ENCODE measurements around the gene ATP5F1E. TPM values are rescaled to one million over a fixed set of nuclear protein-coding genes. Genes with fewer than 3 reads are reported as not detected.

ATP5F1E gene
- total RNA-seq, 1 experiment from 2014 or later: 181 TPM

DNA sequence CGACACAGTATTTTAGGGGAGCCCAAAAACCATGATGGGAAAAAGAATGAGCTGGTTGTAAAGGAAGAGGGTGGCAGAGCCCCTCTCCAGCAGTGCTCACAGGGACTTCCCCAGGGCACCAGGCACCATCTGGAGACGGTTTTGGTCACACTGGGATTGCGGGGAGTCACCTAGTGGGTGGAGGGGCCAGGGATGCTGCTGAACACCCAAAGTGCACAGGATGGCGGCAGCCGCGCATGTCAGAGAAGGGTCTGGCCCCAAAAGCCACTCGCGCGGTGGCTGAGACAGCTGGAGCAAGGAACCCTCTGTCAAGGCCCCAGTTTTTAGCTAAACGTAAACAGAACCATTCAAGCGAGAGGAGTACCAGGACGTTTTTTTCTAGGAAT is 35.9 kb downstream of the ATP5F1E start:
- intact Hi-C loops (cut with micrococcal nuclease; ENCODE audit: unreplicated experiment): no loop called here
- ChIA-PET POLR2A (interaction anchor here (0.6 to 0.8 kb wide), 2 partner anchors 15 to 1687 kb away, joined by 3 to 4 read pairs; partner anchors contain the start of gene NELFCD), CTCF (interaction anchor here (0.5 to 1.0 kb wide), 2 partner anchors 14 to 126 kb away, joined by 3 to 5 read pairs; no protein-coding TSS in a partner anchor)
- TF ChIP-seq, protein P1, sequence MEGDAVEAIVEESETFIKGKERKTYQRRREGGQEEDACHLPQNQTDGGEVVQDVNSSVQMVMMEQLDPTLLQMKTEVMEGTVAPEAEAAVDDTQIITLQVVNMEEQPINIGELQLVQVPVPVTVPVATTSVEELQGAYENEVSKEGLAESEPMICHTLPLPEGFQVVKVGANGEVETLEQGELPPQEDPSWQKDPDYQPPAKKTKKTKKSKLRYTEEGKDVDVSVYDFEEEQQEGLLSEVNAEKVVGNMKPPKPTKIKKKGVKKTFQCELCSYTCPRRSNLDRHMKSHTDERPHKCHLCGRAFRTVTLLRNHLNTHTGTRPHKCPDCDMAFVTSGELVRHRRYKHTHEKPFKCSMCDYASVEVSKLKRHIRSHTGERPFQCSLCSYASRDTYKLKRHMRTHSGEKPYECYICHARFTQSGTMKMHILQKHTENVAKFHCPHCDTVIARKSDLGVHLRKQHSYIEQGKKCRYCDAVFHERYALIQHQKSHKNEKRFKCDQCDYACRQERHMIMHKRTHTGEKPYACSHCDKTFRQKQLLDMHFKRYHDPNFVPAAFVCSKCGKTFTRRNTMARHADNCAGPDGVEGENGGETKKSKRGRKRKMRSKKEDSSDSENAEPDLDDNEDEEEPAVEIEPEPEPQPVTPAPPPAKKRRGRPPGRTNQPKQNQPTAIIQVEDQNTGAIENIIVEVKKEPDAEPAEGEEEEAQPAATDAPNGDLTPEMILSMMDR (IDR thresholded peaks at IDR 0.05; ENCODE audit: insufficient read depth in 1 of 2, low read depth in 1 of 2, low read length in 1 of 2, severe bottlenecking in 1 of 2, unreplicated experiment in 1 of 2): no peak
- BruUV-seq (replicated peaks): no TSS peak
- H3K27me3 ChIP-seq (replicated peaks; ENCODE audit: control insufficient read depth, insufficient read depth, low read length): no peaks in the 10 kb centered on the region
- Mint-ChIP-seq H3K27me3 (ENCODE audit: insufficient read depth, unreplicated experiment) (no peaks in the 10 kb centered on the region), H3K36me3 (ENCODE audit: insufficient read depth, unreplicated experiment) (peaks cover 100% of the 10 kb centered on the region), H3K27ac (ENCODE audit: unreplicated experiment) (peak overlapping the region; percentile 38), H3K9me3 (ENCODE audit: unreplicated experiment) (no peaks in the 10 kb centered on the region), H3K4me3 (ENCODE audit: unreplicated experiment) (peak overlapping the region; percentile 1), H3K4me1 (ENCODE audit: low read depth, unreplicated experiment) (peaks cover 19% of the 10 kb centered on the region)
- peaks cover 22% of the 10 kb centered on the region for H3K36me3 ChIP-seq (ENCODE audit: control insufficient read depth, insufficient read depth, low read length)
- peaks cover 15% of the 10 kb centered on the region for H3K4me1 ChIP-seq
- DNase-seq: no peak
- no peaks in the 10 kb centered on the region for H3K9me3 ChIP-seq
- H3K4me3 ChIP-seq (ENCODE audit: low read depth, low read length): no peak overlapping the region

DNA sequence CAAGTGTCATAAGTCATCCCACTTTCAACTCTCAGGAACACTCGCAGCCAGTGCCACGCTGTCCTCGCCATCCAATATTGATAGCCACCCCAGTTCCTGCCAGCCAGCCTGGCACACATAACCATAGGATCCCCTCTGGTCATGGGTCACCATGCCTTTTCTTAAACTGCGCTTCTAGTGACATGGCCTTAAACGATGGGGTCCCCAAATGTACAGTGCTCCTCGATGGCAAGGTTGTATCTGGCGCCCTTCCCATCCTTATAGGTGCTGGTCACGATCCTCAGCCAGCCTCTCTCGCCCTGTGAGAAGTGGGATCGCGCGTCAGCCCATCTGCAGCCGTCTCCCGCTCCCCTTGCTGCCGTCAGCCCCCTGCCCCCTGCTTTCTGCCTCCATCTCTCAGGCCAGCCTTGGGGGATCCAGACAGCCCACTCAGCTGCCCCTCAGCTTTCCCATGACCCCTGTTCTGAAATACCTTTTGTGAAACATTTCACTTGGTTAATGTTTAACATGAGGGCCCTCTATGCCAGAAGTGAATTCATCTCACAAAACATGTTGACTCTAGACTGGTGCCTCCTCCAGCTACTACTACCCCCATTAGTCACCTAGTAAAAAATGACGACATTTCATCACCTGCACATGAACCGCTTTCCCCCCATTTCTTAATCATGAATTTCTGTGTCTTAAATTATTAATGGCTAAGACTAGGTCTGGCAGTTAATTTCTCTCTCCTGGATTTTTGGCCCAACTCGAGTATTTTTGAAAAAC is 36.5 kb downstream of the ATP5F1E start:
- H3K27me3 Mint-ChIP-seq (ENCODE audit: insufficient read depth, unreplicated experiment): no peaks in the 10 kb centered on the region
- CTCF ChIA-PET: interaction anchor here (0.5 to 1.0 kb wide), 2 partner anchors 14 to 125 kb away, joined by 3 to 5 read pairs; no protein-coding TSS in a partner anchor

More for the DNA sequence above, 36.5 kb downstream of the ATP5F1E start:
- peaks cover 15% of the 10 kb centered on the region for H3K4me1 ChIP-seq
- BruUV-seq (replicated peaks): TSS peak; percentile 87
- H3K4me3 ChIP-seq (ENCODE audit: low read depth, low read length): no peak overlapping the region
- POLR2A ChIA-PET: interaction anchor here (0.6 to 1.6 kb wide), 3 partner anchors 14 to 1688 kb away, joined by 3 to 6 read pairs (median 4); partner anchors contain the start of genes ATP5F1E and NELFCD
- no peaks in the 10 kb centered on the region for H3K9me3 Mint-ChIP-seq (ENCODE audit: unreplicated experiment)
- H3K36me3 Mint-ChIP-seq (ENCODE audit: insufficient read depth, unreplicated experiment): peaks cover 100% of the 10 kb centered on the region
- H3K4me3 Mint-ChIP-seq (ENCODE audit: unreplicated experiment): peak overlapping the region; percentile 1
- TF ChIP-seq, protein P1 (IDR thresholded peaks at IDR 0.05; ENCODE audit: insufficient read depth in 1 of 2, low read depth in 1 of 2, low read length in 1 of 2, severe bottlenecking in 1 of 2, unreplicated experiment in 1 of 2): no peak
- peaks cover 22% of the 10 kb centered on the region for H3K36me3 ChIP-seq (ENCODE audit: control insufficient read depth, insufficient read depth, low read length)
- H3K27ac Mint-ChIP-seq (ENCODE audit: unreplicated experiment): peak overlapping the region; percentile 38
- no peaks in the 10 kb centered on the region for H3K9me3 ChIP-seq
- DNase-seq: peak in 1 of 2 experiments; percentile 68
- intact Hi-C loops (cut with micrococcal nuclease; ENCODE audit: unreplicated experiment): no loop called here
- peaks cover 19% of the 10 kb centered on the region for H3K4me1 Mint-ChIP-seq (ENCODE audit: low read depth, unreplicated experiment)
- H3K27me3 ChIP-seq (replicated peaks; ENCODE audit: control insufficient read depth, insufficient read depth, low read length): no peaks in the 10 kb centered on the region

All from Caco-2 (cell line).